ENCODE results near the gene SPRR5.

DNA sequence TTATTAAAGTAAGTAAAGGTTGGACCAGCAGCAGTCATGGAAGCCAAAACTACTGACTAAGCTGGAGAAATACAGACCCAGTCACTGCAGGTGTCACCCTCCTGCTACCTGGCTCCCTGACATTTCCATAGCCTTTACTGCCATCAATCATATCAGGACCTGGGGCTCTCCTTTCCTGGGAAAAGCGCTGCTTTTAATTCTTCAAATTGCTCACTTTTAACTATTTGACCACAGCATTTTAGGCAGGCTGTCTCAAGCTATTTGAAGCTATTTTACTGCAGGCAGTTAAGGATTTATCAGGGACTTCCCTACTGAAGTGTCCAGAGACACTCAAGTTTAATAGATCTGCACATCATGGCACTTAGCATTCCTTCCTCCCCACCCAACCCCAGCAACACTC, 34.5 kb upstream of the SPRR5 start:
- TF ChIP-seq, protein P1, sequence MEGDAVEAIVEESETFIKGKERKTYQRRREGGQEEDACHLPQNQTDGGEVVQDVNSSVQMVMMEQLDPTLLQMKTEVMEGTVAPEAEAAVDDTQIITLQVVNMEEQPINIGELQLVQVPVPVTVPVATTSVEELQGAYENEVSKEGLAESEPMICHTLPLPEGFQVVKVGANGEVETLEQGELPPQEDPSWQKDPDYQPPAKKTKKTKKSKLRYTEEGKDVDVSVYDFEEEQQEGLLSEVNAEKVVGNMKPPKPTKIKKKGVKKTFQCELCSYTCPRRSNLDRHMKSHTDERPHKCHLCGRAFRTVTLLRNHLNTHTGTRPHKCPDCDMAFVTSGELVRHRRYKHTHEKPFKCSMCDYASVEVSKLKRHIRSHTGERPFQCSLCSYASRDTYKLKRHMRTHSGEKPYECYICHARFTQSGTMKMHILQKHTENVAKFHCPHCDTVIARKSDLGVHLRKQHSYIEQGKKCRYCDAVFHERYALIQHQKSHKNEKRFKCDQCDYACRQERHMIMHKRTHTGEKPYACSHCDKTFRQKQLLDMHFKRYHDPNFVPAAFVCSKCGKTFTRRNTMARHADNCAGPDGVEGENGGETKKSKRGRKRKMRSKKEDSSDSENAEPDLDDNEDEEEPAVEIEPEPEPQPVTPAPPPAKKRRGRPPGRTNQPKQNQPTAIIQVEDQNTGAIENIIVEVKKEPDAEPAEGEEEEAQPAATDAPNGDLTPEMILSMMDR (IDR thresholded peaks at IDR 0.05; ENCODE audit: poor library complexity, severe bottlenecking) = no peak
- TF ChIP-seq POLR2AphosphoS5 (IDR thresholded peaks at IDR 0.05) = no peak
- TF ChIP-seq EP300 (conservative IDR thresholded peaks at IDR 0.05; ENCODE audit: poor library complexity, severe bottlenecking) = no peak
- TF ChIP-seq TAF1 (IDR thresholded peaks at IDR 0.05; ENCODE audit: low read depth) = no peak
- TF ChIP-seq, protein P2, sequence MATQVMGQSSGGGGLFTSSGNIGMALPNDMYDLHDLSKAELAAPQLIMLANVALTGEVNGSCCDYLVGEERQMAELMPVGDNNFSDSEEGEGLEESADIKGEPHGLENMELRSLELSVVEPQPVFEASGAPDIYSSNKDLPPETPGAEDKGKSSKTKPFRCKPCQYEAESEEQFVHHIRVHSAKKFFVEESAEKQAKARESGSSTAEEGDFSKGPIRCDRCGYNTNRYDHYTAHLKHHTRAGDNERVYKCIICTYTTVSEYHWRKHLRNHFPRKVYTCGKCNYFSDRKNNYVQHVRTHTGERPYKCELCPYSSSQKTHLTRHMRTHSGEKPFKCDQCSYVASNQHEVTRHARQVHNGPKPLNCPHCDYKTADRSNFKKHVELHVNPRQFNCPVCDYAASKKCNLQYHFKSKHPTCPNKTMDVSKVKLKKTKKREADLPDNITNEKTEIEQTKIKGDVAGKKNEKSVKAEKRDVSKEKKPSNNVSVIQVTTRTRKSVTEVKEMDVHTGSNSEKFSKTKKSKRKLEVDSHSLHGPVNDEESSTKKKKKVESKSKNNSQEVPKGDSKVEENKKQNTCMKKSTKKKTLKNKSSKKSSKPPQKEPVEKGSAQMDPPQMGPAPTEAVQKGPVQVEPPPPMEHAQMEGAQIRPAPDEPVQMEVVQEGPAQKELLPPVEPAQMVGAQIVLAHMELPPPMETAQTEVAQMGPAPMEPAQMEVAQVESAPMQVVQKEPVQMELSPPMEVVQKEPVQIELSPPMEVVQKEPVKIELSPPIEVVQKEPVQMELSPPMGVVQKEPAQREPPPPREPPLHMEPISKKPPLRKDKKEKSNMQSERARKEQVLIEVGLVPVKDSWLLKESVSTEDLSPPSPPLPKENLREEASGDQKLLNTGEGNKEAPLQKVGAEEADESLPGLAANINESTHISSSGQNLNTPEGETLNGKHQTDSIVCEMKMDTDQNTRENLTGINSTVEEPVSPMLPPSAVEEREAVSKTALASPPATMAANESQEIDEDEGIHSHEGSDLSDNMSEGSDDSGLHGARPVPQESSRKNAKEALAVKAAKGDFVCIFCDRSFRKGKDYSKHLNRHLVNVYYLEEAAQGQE (IDR thresholded peaks at IDR 0.05; ENCODE audit: borderline replicate concordance) = no peak

Data from neural cell (in vitro differentiated cells).